IMR-90 (cell line): ENCODE data around the gene KCNQ2. TPM values are rescaled to one million over a fixed set of nuclear protein-coding genes. Genes with fewer than 3 reads are reported as not detected.

ENCODE experiments used
- ATAC-seq: fragments of 200-7000 bp; cut with Tn5 transposase; 2 replicates; pipeline ENCODE4 v1.9.1; 2020; ENCODE audit warnings: low read depth, mild to moderate bottlenecking, moderate library complexity
- BruUV-seq: library from RNA; stranded (reverse); fragments of 400-500 nt; replicated peaks from 2 replicates; lab custom pipeline; 2021; lab: Mats Ljungman, UMichigan
- CTCF ChIA-PET: fragments of 300-600 bp; formaldehyde crosslinking; extraction: SDS; loops from one replicate; lab custom pipeline; 2021; ENCODE audit warnings: antibody characterized with exemption; lab: Yijun Ruan, JAX
- POLR2A ChIA-PET: fragments of 300-600 bp; sonication (Branson Sonifier 250); formaldehyde crosslinking; loops from one replicate; lab custom pipeline; 2022; ENCODE audit warnings: antibody characterized with exemption; ENCODE audit not compliant: unreplicated experiment; lab: Charles Lee
- DNase-seq: peaks from one replicate; pipeline ENCODE4 v3.0.0; 2013
- H2AFZ ChIP-seq: replicated peaks from 2 replicates; pipeline ENCODE3; 2013; ENCODE audit warnings: low read length, mild to moderate bottlenecking; ENCODE audit not compliant: poor library complexity
- H2AK5ac ChIP-seq: 2 replicates; pipeline ENCODE4 v1.6.1; 2013; ENCODE audit warnings: low read depth, low read length, inconsistent platforms
- H2AK9ac ChIP-seq: replicated peaks from 2 replicates; pipeline ENCODE3; 2013; ENCODE audit warnings: mild to moderate bottlenecking, low read depth, low read length, moderate library complexity; ENCODE audit not compliant: poor library complexity
- H2BK120ac ChIP-seq: 2 replicates; pipeline ENCODE4 v1.6.1; 2013; ENCODE audit warnings: low read depth, low read length, inconsistent platforms
- H2BK15ac ChIP-seq: 3 replicates; pipeline ENCODE4 v1.6.1; 2013; ENCODE audit warnings: low read depth, low read length, inconsistent platforms
- H2BK20ac ChIP-seq: 2 replicates; pipeline ENCODE4 v1.6.1; 2013; ENCODE audit warnings: low read depth, mild to moderate bottlenecking, inconsistent platforms, low read length, moderate library complexity
- H2BK5ac ChIP-seq: 2 replicates; pipeline ENCODE4 v1.6.1; 2013; ENCODE audit warnings: mild to moderate bottlenecking, low read depth, low read length, inconsistent platforms; ENCODE audit not compliant: poor library complexity, severe bottlenecking
- H3K14ac ChIP-seq: replicated peaks from 2 replicates; pipeline ENCODE4 v1.6.1; 2013; ENCODE audit warnings: low read depth, low read length, inconsistent platforms
- H3K18ac ChIP-seq: 2 replicates; pipeline ENCODE4 v1.6.1; 2013; ENCODE audit warnings: low read depth, low read length, control low read depth
- H3K23ac ChIP-seq: 2 replicates; pipeline ENCODE4 v1.6.1; 2013; ENCODE audit warnings: low read depth, low read length, inconsistent platforms
- H3K27ac ChIP-seq: 2 replicates; pipeline ENCODE4 v1.5.1; 2013; ENCODE audit warnings: mild to moderate bottlenecking, control low read depth, low read length; ENCODE audit not compliant: insufficient read depth
- H3K27me3 ChIP-seq: 2 replicates; pipeline ENCODE4 v1.6.1; 2013; ENCODE audit warnings: low read length; ENCODE audit not compliant: control insufficient read depth, insufficient read depth
- H3K36me3 ChIP-seq: 2 replicates; pipeline ENCODE4 v1.6.1; 2013; ENCODE audit warnings: low read length, mixed read lengths; ENCODE audit not compliant: control insufficient read depth, insufficient read depth
- H3K4ac ChIP-seq: 2 replicates; pipeline ENCODE4 v1.6.1; 2013; ENCODE audit warnings: low read depth, low read length, inconsistent platforms
- H3K4me1 ChIP-seq: 2 replicates; pipeline ENCODE4 v1.6.1; 2013; ENCODE audit warnings: low read length, mixed read lengths; ENCODE audit not compliant: control insufficient read depth, insufficient read depth
- H3K4me2 ChIP-seq: 2 replicates; pipeline ENCODE4 v1.6.1; 2013; ENCODE audit warnings: low read depth, mild to moderate bottlenecking, control low read depth, low read length, moderate library complexity
- H3K4me3 ChIP-seq: 2 replicates; pipeline ENCODE4 v1.5.1; 2013; ENCODE audit warnings: low read depth, mild to moderate bottlenecking, control low read depth, low read length, moderate library complexity; ENCODE audit not compliant: insufficient read depth
- H3K56ac ChIP-seq: 2 replicates; pipeline ENCODE4 v1.6.1; 2013; ENCODE audit warnings: low read length, inconsistent platforms; ENCODE audit not compliant: insufficient read depth; ENCODE audit errors: extremely low read depth
- H3K79me1 ChIP-seq, 2 experiments: 2 replicates each; pipeline ENCODE4 v1.6.1; 2013; ENCODE audit warnings: low read length in 2 of 2, inconsistent platforms in 1 of 2, low read depth in 1 of 2
- H3K9ac ChIP-seq: 2 replicates; pipeline ENCODE4 v1.6.1; 2013; ENCODE audit warnings: low read depth, low read length, control low read depth
- H3K9me1 ChIP-seq: 2 replicates; pipeline ENCODE4 v1.6.1; 2013; ENCODE audit warnings: low read length, inconsistent platforms; ENCODE audit not compliant: insufficient read depth
- H3K9me3 ChIP-seq: 2 replicates; pipeline ENCODE4 v1.6.1; 2013; ENCODE audit warnings: low read length; ENCODE audit not compliant: control insufficient read depth, insufficient read depth
- H4K20me1 ChIP-seq: 2 replicates; pipeline ENCODE4 v1.6.1; 2013; ENCODE audit warnings: low read length, inconsistent platforms; ENCODE audit not compliant: insufficient read depth
- H4K5ac ChIP-seq: 2 replicates; pipeline ENCODE4 v1.6.1; 2013; ENCODE audit warnings: mild to moderate bottlenecking, low read depth, low read length, control low read depth
- H4K8ac ChIP-seq, 2 experiments: 2 replicates each; pipeline ENCODE4 v1.6.1; 2013; ENCODE audit warnings: low read depth in 2 of 2, low read length in 2 of 2, control low read depth in 1 of 2, inconsistent platforms in 1 of 2
- H4K91ac ChIP-seq: 2 replicates; pipeline ENCODE4 v1.6.1; 2013; ENCODE audit warnings: low read depth, low read length, inconsistent platforms; ENCODE audit not compliant: insufficient read depth
- CEBPB ChIP-seq: IDR thresholded peaks from 2 replicates; pipeline ENCODE4 v1.6.1; 2012; ENCODE audit warnings: low read depth, low read length, improper control_type of control experiment
- CHD1 ChIP-seq: IDR thresholded peaks from 2 replicates; pipeline ENCODE4 v1.6.1; 2012; ENCODE audit warnings: low read depth, low read length, improper control_type of control experiment
- CTCF ChIP-seq: conservative IDR thresholded peaks from 2 replicates; pipeline ENCODE4 v1.5.1; 2012; ENCODE audit warnings: mild to moderate bottlenecking, low read depth, low read length, improper control_type of control experiment
- FOS ChIP-seq: fragments of 150-350 bp; IDR thresholded peaks from 2 replicates; pipeline ENCODE4 v1.6.1; 2016; ENCODE audit warnings: low read depth, low read length
- MXI1 ChIP-seq: IDR thresholded peaks from 2 replicates; pipeline ENCODE4 v1.6.1; 2012; ENCODE audit warnings: low read depth, mild to moderate bottlenecking, low read length, moderate library complexity, borderline replicate concordance
- NFE2L2 ChIP-seq: fragments of 150-350 bp; IDR thresholded peaks from 2 replicates; pipeline ENCODE4 v1.6.1; 2016; ENCODE audit warnings: low read depth, mild to moderate bottlenecking, low read length
- POLR2A ChIP-seq: IDR thresholded peaks from 2 replicates; pipeline ENCODE4 v1.6.1; 2012; ENCODE audit warnings: mild to moderate bottlenecking, low read depth, low read length
- RCOR1 ChIP-seq: IDR thresholded peaks from 2 replicates; pipeline ENCODE4 v1.6.1; 2012; ENCODE audit warnings: mild to moderate bottlenecking, low read length, improper control_type of control experiment; ENCODE audit not compliant: insufficient replicate concordance
- WGBS, 2 experiments: methylation state at CpG; one replicate each; pipeline versions ENCODE4 v1.1.5 to v1.1.7; 2013; ENCODE audit warnings: missing lambda C conversion rate in 2 of 2; ENCODE audit not compliant: insufficient read length in 1 of 2; ENCODE audit errors: extremely low coverage in 2 of 2; 5-methylcytosine and 5-hydroxymethylcytosine counted together
- dilution Hi-C: fragments of 300-500 bp; cut with HindIII; formaldehyde crosslinking; loops from one replicate; pipeline ENCODE4 v1.14.3; 2018; ENCODE audit warnings: low sequenced_read_pairs; ENCODE audit not compliant: unreplicated experiment
- in situ Hi-C: fragments of 300-500 bp; cut with MboI; formaldehyde crosslinking; loops from 3 replicates; pipeline ENCODE4 v1.14.3; 2019; ENCODE audit warnings: low sequenced_read_pairs, inconsistent platforms, mixed read lengths
- intact Hi-C: fragments of 100-400 bp; cut with micrococcal nuclease; formaldehyde crosslinking; loops from 2 replicates; pipeline ENCODE4 v1.10.0; 2022
- polyA plus RNA-seq, 3 experiments: library from polyadenylated mRNA; depleted of rRNA; stranded (reverse); fragments of >200 nt; gene quantifications; 2 replicates each; pipeline ENCODE4 v1.2.3, GENCODE V29; 2012; ENCODE audit warnings: low replicate concordance in 1 of 3
- total RNA-seq: library from RNA; depleted of rRNA; stranded (reverse); fragments of >200 nt; gene quantifications from 2 replicates; pipeline ENCODE4 v1.2.3, GENCODE V29; 2012

KCNQ2 gene
- total and polyA plus RNA-seq, 2 of the 4 experiments (the other 2 are of a cell fraction), result 0.02 TPM; not detected in 1

- Histone ChIP-seq H4K91ac (no peak overlapping the region), H3K4me2 (no peak overlapping the region), H2AK9ac (no peak overlapping the region), H3K4me1 (no peaks in the 10 kb centered on the region), H3K14ac (no peak overlapping the region), H3K18ac (no peak overlapping the region), H3K56ac (no peak overlapping the region), H4K8ac (no peak overlapping the region), H3K9me3 (peaks cover 3% of the 10 kb centered on the region; the same call in 1 of the 2 replicates), H3K4me3 (no peak overlapping the region), H4K20me1 (no peaks in the 10 kb centered on the region), H3K27ac (no peak overlapping the region), H2BK15ac (no peak overlapping the region), H3K9ac (no peak overlapping the region), H2AK5ac (no peak overlapping the region), H3K36me3 (no peaks in the 10 kb centered on the region), H3K9me1 (no peaks in the 10 kb centered on the region), H2BK5ac (no peak overlapping the region), H3K4ac (no peak overlapping the region), H3K27me3 (peaks cover 4% of the 10 kb centered on the region; the same call in 1 of the 2 replicates), H3K79me1 (no peaks in the 10 kb centered on the region), H2BK20ac (no peak overlapping the region), H3K23ac (no peak overlapping the region), H2BK120ac (no peak overlapping the region), H2AFZ (no peak overlapping the region), H4K5ac (no peak overlapping the region)
- no TSS peak for BruUV-seq
- TF ChIP-seq CEBPB (no peak), FOS (no peak), CHD1 (no peak), CTCF (no peak), POLR2A (no peak), NFE2L2 (no peak), RCOR1 (no peak), MXI1 (no peak)
- ChIA-PET CTCF (no interaction called here), POLR2A (no interaction called here)
- in situ Hi-C loops (no loop called here), intact Hi-C loops (no loop called here), dilution Hi-C loops (no loop called here)
- 79% methylated on average over 4 of the region's 25 CpGs; no CpG with 5 or more reads in 1 of the 2 experiments for WGBS, 2 experiments
- ATAC-seq (no peak), DNase-seq (no peak)
Observed at GRCh38 chr20:63354636-63355350, 117.7 kb downstream of the KCNQ2 start.
